Heart left ventricle (tissue), 13 donors: Measurements from ENCODE around the gene SPTBN1.

Experiments used
- CTCF ChIP-seq, 12 donors: fragments of 200-600 bp; sonication (generic) in 4 of 12; IDR thresholded peaks; one replicate each; pipeline versions ENCODE4 v1.5.0 to v1.8.0; 2018 to 2022; ENCODE audit warnings: antibody characterized with exemption in 12 of 12, mild to moderate bottlenecking in 5 of 12
- POLR2A ChIP-seq, 2 donors: fragments of 450-650 bp; IDR thresholded peaks; one replicate each; pipeline ENCODE4 v1.6.1; 2017; ENCODE audit warnings: antibody characterized with exemption in 2 of 2, mild to moderate bottlenecking in 2 of 2, moderate library complexity in 2 of 2
- donor health status: ischemic (EF 13 %, LVEDD 7.1; RV severe dilation, severe dysfunction).
- donor health status: DM: no; HTN: yes; CAD: no.
- donor health status: DM: no; HTN: no; CAD: no.
- donor health status: ischemic (EF 25% LVEDD 6.9; RV normal size, moderate dysfunction).
- donor health status: ischemic (EF 25% LVEDD 5.7; RV mildly dilated, moderate dysfunction).
- donor health status: ischemic (EF 35%, LVEDD 5.7; RV mildly dilated, moderate dysfunction).
- donor health status: nonischemic (EF 11% LVEDD 7.7; RV severe dilation, severe dysfunction).
- donor health status: DM: yes; HTN: yes; CAD: no.
- donor health status: PGD.
- donor health status: ischemic (EF 29% LVEDD 5.4; RV normal size, mild dysfunction).
- donor health status: nonischemic (EF 23%, LVEDD 6.1; RV moderate dilation, normal function).

GRCh38 chr2:54589340-54590215 lies 133.5 kb downstream of the SPTBN1 start:
- TF ChIP-seq CTCF (IDR thresholded peaks at IDR 0.05) (no peak), POLR2A (IDR thresholded peaks at IDR 0.05) (no peak)
